Measurements from ENCODE around the gene KCNJ5. TPM values are rescaled to one million over a fixed set of nuclear protein-coding genes. Genes with fewer than 3 reads are reported as not detected.
"Not testable (repeated sequence)": the region's sequence is repeated elsewhere in the genome, so short reads cannot be mapped to it uniquely, and the experiment has no call there.

Gene KCNJ5
- polyA plus RNA-seq, 4 donors: 4.4 to 5.7 (median 5.0) TPM

DNA sequence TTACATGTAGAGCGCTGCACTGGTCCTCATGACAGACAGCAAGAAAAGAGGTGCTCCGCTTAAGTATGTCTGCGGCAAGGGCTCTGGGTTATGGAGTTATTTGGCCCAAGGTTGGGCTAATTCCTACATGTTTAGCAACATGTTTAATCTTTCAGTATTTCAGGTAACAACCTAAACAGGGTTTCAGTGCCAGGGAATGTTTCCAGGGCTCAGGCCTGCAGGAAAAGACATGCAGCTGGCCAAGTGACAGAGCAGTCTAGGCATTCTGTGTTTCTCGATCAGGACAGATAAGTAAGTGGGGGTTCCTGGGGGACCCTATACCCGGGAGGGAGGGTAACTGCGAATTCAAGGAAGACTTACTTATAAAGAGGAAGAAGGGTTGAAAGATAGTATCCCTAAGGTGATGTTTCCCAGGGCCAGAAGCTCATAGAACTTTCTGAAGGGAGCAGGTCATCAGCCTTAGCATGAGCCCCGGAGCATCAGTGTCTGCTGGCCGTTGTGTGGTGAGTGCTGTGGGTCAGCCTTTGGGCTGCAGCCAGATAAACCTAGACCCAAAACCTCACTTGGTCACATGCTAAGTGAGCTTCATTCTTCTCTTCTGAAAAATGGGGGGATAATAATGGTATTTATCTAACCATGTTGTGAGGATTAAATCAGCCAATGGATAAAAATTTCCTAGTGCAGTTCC is 18.4 kb downstream of the KCNJ5 start:
- no peak for DNase-seq (ENCODE audit: low read depth in 4 of 4, low spot score in 3 of 4)

GRCh38 chr11:128910576-128910975 is 19.4 kb downstream of the KCNJ5 start:
- DNase-seq (ENCODE audit: low read depth in 4 of 4, low spot score in 3 of 4): no peak

DNA sequence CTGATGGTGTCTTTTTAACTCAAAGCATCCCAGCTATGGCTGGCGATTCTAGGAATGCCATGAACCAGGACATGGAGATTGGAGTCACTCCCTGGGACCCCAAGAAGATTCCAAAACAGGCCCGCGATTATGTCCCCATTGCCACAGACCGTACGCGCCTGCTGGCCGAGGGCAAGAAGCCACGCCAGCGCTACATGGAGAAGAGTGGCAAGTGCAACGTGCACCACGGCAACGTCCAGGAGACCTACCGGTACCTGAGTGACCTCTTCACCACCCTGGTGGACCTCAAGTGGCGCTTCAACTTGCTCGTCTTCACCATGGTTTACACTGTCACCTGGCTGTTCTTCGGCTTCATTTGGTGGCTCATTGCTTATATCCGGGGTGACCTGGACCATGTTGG is 20.1 kb downstream of the KCNJ5 start:
- no peak for DNase-seq (ENCODE audit: low read depth in 4 of 4, low spot score in 3 of 4)

- no peak for DNase-seq (ENCODE audit: low read depth in 4 of 4, low spot score in 3 of 4)
These were observed 20.5 kb downstream of the KCNJ5 start for GRCh38 chr11:128911701-128912100.

DNA sequence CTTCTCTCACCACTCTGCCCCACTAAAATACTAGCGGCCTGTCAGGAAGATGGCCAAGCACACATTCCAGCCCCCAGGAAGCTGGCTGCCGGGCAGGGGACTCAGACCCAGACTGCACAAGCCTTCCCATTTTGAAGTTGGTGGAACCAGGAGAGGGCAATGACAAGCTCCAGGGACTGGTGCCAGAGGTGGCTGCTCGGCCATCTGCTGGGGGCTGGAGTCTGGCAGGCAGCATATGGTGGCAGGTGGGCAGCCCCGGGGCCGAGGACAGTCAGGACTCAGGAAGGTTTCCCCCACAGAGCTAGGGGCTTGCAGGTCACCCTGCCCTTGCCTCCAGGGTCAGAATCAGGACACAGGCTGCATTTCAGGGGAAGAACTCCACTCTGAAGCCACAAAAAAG is 22.6 kb downstream of the KCNJ5 start:
- DNase-seq (ENCODE audit: low read depth in 4 of 4, low spot score in 3 of 4): no peak

GRCh38 chr11:128914216-128915148 is 23.3 kb downstream of the KCNJ5 start:
- no peak for DNase-seq (ENCODE audit: low read depth in 4 of 4, low spot score in 3 of 4)

DNA sequence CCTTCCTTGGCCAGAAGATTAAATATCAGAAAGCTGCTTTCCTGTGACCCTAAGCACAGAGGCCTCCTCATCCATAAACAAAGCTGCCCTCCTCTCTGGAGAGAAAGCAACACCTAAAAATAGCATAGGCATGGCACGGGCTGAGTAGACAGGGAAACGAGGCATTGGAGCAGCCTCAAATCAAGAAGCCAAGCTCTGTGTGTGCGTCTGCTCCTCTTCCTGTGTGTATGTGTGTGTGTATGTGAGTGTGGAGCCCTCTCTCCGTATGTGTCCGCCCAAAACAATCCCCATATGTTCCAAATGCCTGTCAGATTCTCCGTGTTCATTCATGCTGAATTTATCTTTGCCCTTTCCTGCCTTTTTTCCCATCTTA is 24.0 kb downstream of the KCNJ5 start:
- DNase-seq (ENCODE audit: low read depth in 4 of 4, low spot score in 3 of 4): no peak

GRCh38 chr11:128916037-128916572 is 24.9 kb downstream of the KCNJ5 start:
- no peak for DNase-seq (ENCODE audit: low read depth in 4 of 4, low spot score in 3 of 4)

- DNase-seq (ENCODE audit: low read depth in 4 of 4, low spot score in 3 of 4): no peak
These were observed 25.5 kb downstream of the KCNJ5 start for GRCh38 chr11:128916681-128917080.

DNA sequence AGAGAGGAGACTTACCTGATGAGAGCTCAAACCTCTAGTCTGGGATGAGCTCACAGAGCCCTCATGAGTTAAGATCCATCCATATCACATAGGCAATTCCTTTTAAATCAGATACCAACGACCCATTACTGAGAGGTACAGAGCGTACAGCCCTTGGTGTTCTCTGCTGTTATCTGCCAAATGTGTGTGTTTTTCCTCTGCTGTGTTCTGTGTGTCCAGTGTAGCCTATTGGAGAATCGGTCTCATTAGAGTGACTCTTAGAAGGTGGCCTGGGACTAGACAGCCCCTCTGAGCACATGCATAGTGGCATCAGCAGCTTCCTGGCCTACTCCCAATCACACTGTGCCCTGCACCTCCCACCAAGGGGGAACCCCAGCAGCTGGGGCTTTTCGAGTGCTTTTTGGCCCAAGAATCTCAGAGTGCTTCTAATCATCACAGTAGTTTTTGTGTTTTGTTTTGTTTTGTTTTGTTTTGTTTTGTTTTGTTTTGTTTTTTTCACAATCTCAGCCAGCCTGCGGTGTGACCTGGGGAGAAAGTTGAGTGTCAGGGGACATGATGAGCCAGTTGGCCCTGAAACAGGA is 26.1 kb downstream of the KCNJ5 start:
- DNase-seq (ENCODE audit: low read depth in 4 of 4, low spot score in 3 of 4): no peak

- no peak for DNase-seq (ENCODE audit: low read depth in 4 of 4, low spot score in 3 of 4)
These were observed 28.1 kb downstream of the KCNJ5 start for GRCh38 chr11:128919216-128919615.

GRCh38 chr11:128919635-128920034 is 28.5 kb downstream of the KCNJ5 start:
- DNase-seq (ENCODE audit: low read depth in 4 of 4, low spot score in 3 of 4): not testable (repeated sequence)

GRCh38 chr11:128920666-128921065 is 29.5 kb downstream of the KCNJ5 start:
- DNase-seq (ENCODE audit: low read depth in 4 of 4, low spot score in 3 of 4): no peak

- DNase-seq (ENCODE audit: low read depth in 4 of 4, low spot score in 3 of 4): no peak
These were observed 30.6 kb downstream of the KCNJ5 start for GRCh38 chr11:128921793-128922192.

DNA sequence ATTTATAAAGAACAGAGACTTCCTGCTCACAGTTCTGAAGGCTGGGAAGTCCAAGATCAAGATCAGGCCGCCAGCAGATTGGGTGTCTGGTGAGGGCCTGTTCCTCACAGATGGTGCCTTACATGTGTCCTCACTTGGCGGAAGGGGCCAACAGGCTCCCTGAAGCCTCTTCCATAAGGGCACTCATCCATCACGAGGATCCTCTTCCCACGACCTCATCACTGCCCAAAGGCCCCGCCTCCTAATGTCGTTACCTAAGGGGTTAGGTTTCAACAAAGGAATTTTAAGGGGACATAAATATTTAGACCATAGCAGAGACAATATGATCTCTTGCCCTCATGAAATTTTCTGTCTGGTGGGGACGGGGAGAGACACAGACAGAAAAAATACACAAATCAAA is 32.9 kb downstream of the KCNJ5 start:
- no peak for DNase-seq (ENCODE audit: low read depth in 4 of 4, low spot score in 3 of 4)

GRCh38 chr11:128924510-128925249 is 33.5 kb downstream of the KCNJ5 start:
- DNase-seq (ENCODE audit: low read depth in 4 of 4, low spot score in 3 of 4): no peak

GRCh38 chr11:128925250-128925600 is 34.1 kb downstream of the KCNJ5 start:
- no peak for DNase-seq (ENCODE audit: low read depth in 4 of 4, low spot score in 3 of 4)

DNA sequence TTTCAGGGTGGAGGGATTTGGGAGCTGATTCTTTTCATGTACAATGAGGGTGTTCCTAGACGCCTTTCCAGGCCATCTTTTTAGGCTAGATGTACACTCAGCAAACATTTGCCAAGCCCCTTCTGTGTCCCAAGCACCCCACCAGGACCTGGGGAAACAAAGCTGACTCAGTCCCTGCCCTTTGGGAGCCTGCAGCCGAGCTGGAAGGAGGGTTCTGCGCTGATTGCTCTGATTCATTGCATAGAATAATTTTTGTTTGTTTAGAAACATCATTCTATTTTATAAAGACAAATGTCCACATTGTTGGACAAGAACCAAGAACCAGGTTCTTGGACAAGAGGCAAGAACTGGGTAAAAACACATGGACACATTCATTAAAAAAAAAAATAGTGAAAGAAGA is 34.8 kb downstream of the KCNJ5 start:
- no peak for DNase-seq (ENCODE audit: low read depth in 4 of 4, low spot score in 3 of 4)

DNA sequence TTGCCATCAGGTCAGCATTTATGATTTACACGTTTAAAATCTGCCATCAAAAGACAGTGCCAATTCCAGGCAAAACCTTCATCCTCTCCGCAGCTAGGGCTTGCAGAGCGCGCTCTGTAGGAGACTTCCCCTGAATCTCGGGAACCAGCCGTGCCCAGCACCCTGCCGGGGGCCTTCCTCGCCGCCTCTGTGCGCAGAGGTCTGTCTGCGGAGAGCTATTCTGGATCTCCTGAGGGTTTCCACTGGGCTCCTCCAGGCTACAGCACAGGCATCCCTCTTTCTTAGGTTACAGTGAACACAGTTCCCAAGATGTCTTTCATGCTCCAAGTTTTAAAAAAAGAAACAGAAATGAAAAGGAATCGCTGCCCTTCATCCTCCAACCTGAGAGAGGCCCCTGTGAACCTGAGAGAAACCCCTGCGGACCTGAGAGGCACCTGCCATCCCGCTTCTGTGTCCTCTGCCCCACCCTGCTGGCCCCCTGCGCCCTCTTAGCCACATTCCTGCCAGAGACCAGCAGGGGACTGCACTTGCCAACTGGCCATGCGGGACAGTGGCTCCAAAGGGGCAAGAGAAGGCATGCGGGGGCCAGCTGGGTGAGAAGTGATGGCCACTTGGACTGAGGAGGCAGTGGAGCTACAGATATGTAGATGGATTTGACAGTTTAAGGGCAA is 35.4 kb downstream of the KCNJ5 start:
- no peak for DNase-seq (ENCODE audit: low read depth in 4 of 4, low spot score in 3 of 4)

- no peak for DNase-seq (ENCODE audit: low read depth in 4 of 4, low spot score in 3 of 4)
These were observed 35.9 kb downstream of the KCNJ5 start for GRCh38 chr11:128927108-128927461.
